OCI-LY7 (cell line): Measurements from ENCODE around the gene KLHDC8B. TPM values are rescaled to one million over a fixed set of nuclear protein-coding genes. Genes with fewer than 3 reads are reported as not detected.

Experiments
- BruUV-seq: library from RNA; stranded (reverse); fragments of 400-500 nt; replicated peaks from 2 replicates; lab custom pipeline; 2021; lab: Mats Ljungman, UMichigan
- CTCF ChIA-PET: fragments of 300-600 bp; sonication (Branson Sonifier 250); formaldehyde crosslinking; loops from one replicate; lab custom pipeline; 2022; ENCODE audit warnings: antibody characterized with exemption; ENCODE audit not compliant: unreplicated experiment; lab: Charles Lee
- POLR2A ChIA-PET: fragments of 300-600 bp; sonication (Branson Sonifier 250); formaldehyde crosslinking; loops from one replicate; lab custom pipeline; 2022; ENCODE audit warnings: antibody characterized with exemption; lab: Charles Lee
- DNase-seq: peaks from one replicate; pipeline ENCODE4 v3.0.0-alpha.2; 2015; ENCODE audit warnings: low spot score
- H2AFZ ChIP-seq: fragments of 200-600 bp; sonication (generic), shearing (Covaris generic); 2 replicates; pipeline ENCODE4 v1.6.1; 2014; ENCODE audit warnings: mild to moderate bottlenecking, antibody characterized with exemption, low read length, moderate library complexity
- H3K27ac ChIP-seq: fragments of 200-600 bp; sonication (generic); 2 replicates; pipeline ENCODE4 v1.5.1; 2014; ENCODE audit warnings: mixed run types, low read depth, mild to moderate bottlenecking, moderate library complexity, low read length, inconsistent platforms; ENCODE audit not compliant: poor library complexity, severe bottlenecking
- H3K36me3 ChIP-seq: fragments of 200-600 bp; sonication (generic); 2 replicates; pipeline ENCODE4 v1.6.1; 2014; ENCODE audit warnings: mild to moderate bottlenecking, antibody characterized with exemption, low read length, moderate library complexity, mixed read lengths; ENCODE audit not compliant: insufficient read depth
- H3K4me1 ChIP-seq: fragments of 200-600 bp; sonication (generic); 2 replicates; pipeline ENCODE4 v1.5.1; 2014; ENCODE audit warnings: mild to moderate bottlenecking, low read length; ENCODE audit not compliant: insufficient read depth, poor library complexity, severe bottlenecking
- H3K4me2 ChIP-seq: fragments of 200-600 bp; sonication (generic); 2 replicates; pipeline ENCODE4 v1.6.1; 2014; ENCODE audit warnings: mild to moderate bottlenecking, low read length
- H3K4me3 ChIP-seq: fragments of 200-600 bp; sonication (generic); 2 replicates; pipeline ENCODE4 v1.5.1; 2014; ENCODE audit warnings: mild to moderate bottlenecking, low read depth, low read length; ENCODE audit not compliant: poor library complexity, severe bottlenecking
- H3K79me2 ChIP-seq: fragments of 200-600 bp; sonication (generic); 2 replicates; pipeline ENCODE4 v1.6.1; 2016; ENCODE audit warnings: low read depth, mild to moderate bottlenecking, low read length, moderate library complexity, mixed read lengths; ENCODE audit not compliant: insufficient read depth
- H3K9me2 ChIP-seq: fragments of 200-600 bp; sonication (generic); 2 replicates; pipeline ENCODE4 v1.6.1; 2016; ENCODE audit warnings: mild to moderate bottlenecking, low read length, mixed read lengths; ENCODE audit not compliant: insufficient read depth
- H3K9me3 ChIP-seq: fragments of 200-600 bp; sonication (generic); 2 replicates; pipeline ENCODE4 v1.6.1; 2014; ENCODE audit warnings: mild to moderate bottlenecking, mixed run types, low read length, mixed read lengths
- H4K20me1 ChIP-seq: fragments of 200-600 bp; sonication (generic); 2 replicates; pipeline ENCODE4 v1.6.1; 2014; ENCODE audit warnings: mild to moderate bottlenecking, antibody characterized with exemption, low read length, moderate library complexity, mixed read lengths; ENCODE audit not compliant: insufficient read depth
- EZH2phosphoT487 ChIP-seq: fragments of 200-600 bp; sonication (generic); IDR thresholded peaks from 2 replicates; pipeline ENCODE4 v1.6.1; 2018; ENCODE audit warnings: low read depth, borderline replicate concordance, mild to moderate bottlenecking, mixed run types, antibody characterized with exemption, low read length, moderate library complexity, mixed read lengths
- intact Hi-C: fragments of 100-400 bp; cut with micrococcal nuclease; formaldehyde crosslinking; loops from one replicate; pipeline ENCODE4 v1.10.0; 2022; ENCODE audit not compliant: unreplicated experiment
- total RNA-seq, 2 experiments: library from RNA; depleted of rRNA in 1 of 2; stranded (reverse); fragments of >200 nt in 1 of 2; shearing (Covaris generic) in 1 of 2; gene quantifications; 2 replicates each; pipeline ENCODE4 v1.2.3, GENCODE V29; 2014 to 2022
- TF ChIP-seq, protein P1 (sequence below): fragments of 200-600 bp; sonication (generic); conservative IDR thresholded peaks from 2 replicates; pipeline ENCODE4 v1.5.1; 2014; ENCODE audit warnings: mild to moderate bottlenecking, antibody characterized with exemption, low read length, moderate library complexity, mixed read lengths

KLHDC8B gene
- total RNA-seq, 2 experiments from 2014 or later: 0.69 to 0.91 TPM

GRCh38 chr3:49163609-49164008 lies 7.8 kb upstream of the KLHDC8B start:
- H4K20me1 ChIP-seq: no peaks in the 10 kb centered on the region
- H3K4me2 ChIP-seq: no peak overlapping the region
- no peak overlapping the region for H3K27ac ChIP-seq
- H3K4me3 ChIP-seq: no peak overlapping the region
- H3K79me2 ChIP-seq: peaks cover 10% of the 10 kb centered on the region; the same call in 1 of the 2 replicates
- H3K9me3 ChIP-seq: peaks cover 4% of the 10 kb centered on the region; the same call in 1 of the 2 replicates
- ChIA-PET POLR2A (interaction anchor here (0.6 kb wide), 1 partner anchor 139 kb away, joined by 3 read pairs; no protein-coding TSS in a partner anchor), CTCF (no interaction called here)
- H3K36me3 ChIP-seq: peaks cover 30% of the 10 kb centered on the region
- no peak overlapping the region for H2AFZ ChIP-seq
- intact Hi-C loops: no loop called here
- H3K9me2 ChIP-seq: no peaks in the 10 kb centered on the region
- H3K4me1 ChIP-seq: peaks cover 16% of the 10 kb centered on the region
- no peak for DNase-seq
- no peak for TF ChIP-seq EZH2phosphoT487
- TF ChIP-seq, protein P1, sequence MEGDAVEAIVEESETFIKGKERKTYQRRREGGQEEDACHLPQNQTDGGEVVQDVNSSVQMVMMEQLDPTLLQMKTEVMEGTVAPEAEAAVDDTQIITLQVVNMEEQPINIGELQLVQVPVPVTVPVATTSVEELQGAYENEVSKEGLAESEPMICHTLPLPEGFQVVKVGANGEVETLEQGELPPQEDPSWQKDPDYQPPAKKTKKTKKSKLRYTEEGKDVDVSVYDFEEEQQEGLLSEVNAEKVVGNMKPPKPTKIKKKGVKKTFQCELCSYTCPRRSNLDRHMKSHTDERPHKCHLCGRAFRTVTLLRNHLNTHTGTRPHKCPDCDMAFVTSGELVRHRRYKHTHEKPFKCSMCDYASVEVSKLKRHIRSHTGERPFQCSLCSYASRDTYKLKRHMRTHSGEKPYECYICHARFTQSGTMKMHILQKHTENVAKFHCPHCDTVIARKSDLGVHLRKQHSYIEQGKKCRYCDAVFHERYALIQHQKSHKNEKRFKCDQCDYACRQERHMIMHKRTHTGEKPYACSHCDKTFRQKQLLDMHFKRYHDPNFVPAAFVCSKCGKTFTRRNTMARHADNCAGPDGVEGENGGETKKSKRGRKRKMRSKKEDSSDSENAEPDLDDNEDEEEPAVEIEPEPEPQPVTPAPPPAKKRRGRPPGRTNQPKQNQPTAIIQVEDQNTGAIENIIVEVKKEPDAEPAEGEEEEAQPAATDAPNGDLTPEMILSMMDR: no peak
- BruUV-seq: no TSS peak

GRCh38 chr3:49164983-49165720 lies 6.2 kb upstream of the KLHDC8B start:
- ChIA-PET CTCF (interaction anchor here (0.5 kb wide), 1 partner anchor 9 kb away, joined by 3 read pairs; no protein-coding TSS in a partner anchor), POLR2A (interaction anchor here (0.6 kb wide), 2 partner anchors 331 to 508 kb away, joined by 3 read pairs; no protein-coding TSS in a partner anchor)
- peaks cover 16% of the 10 kb centered on the region for H3K4me1 ChIP-seq
- DNase-seq: no peak
- intact Hi-C loops: no loop called here
- TF ChIP-seq, protein P1: no peak
- TF ChIP-seq EZH2phosphoT487: no peak
- peaks cover 10% of the 10 kb centered on the region; the same call in 1 of the 2 replicates for H3K79me2 ChIP-seq
- peak overlapping the region; percentile 89 for H3K4me2 ChIP-seq
- peaks cover 4% of the 10 kb centered on the region; the same call in 1 of the 2 replicates for H3K9me3 ChIP-seq
- no peaks in the 10 kb centered on the region for H4K20me1 ChIP-seq
- TSS peak; percentile 74 for BruUV-seq
- H3K36me3 ChIP-seq: peaks cover 30% of the 10 kb centered on the region
- H3K9me2 ChIP-seq: no peaks in the 10 kb centered on the region
- H2AFZ ChIP-seq: no peak overlapping the region
- H3K4me3 ChIP-seq: peak overlapping the region; percentile 92
- H3K27ac ChIP-seq: peak overlapping the region; percentile 11
